HG03025 (cell line): ENCODE measurements around the gene ICAM2.

ENCODE experiments used
- ATAC-seq: cut with Tn5 transposase; IDR thresholded peaks from one replicate; pipeline ENCODE4 v1.9.1; 2021; ENCODE audit warnings: mild to moderate bottlenecking, moderate library complexity; ENCODE audit not compliant: unreplicated experiment, low FRiP score

Gene ICAM2

GRCh38 chr17:63998721-63999679, 21.4 kb downstream of the ICAM2 start:
- ATAC-seq, result no peak

- ATAC-seq, result peak; percentile 57
Measured at GRCh38 chr17:63998050-63998720, 22.2 kb downstream of the ICAM2 start, which contains the start of gene PRR29. PRR29 (plus strand) TSS chr17:63998351; CDS start chr17:63998365, 14 bp downstream.

DNA sequence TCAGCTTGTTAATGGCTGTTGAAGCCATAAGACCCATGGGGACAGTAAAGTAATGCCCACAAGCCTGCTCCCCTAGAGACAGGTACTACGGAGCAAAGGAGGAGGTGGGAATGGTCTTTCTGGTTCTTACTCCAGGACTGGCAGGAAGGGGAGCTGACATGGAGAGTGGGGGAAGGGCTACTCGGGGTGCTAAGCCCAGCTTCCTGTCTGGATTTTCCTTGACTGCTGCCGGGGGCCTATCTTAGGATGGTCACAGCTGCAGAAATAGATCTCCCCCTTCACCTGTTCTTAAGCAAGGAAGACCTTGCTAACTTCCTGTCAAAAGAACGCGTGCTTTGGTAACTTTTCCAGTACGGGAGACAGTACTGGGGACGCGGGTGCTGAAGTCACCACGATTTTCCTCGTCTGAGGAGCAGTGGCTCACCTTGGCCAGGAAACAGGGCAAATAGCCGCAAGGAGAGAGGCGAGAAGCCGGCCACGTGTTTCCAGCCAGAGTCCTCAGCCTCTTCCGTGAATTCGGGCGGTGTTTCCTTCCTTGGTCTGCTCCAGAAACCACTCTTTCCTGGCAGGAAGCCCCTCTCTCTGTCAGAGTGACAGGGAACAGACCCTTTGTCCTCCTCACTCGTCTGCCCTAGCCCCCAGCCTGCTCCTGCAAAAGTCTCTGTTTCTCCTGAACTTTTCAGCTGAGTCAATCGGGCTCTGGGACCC, 22.9 kb downstream of the ICAM2 start:
- no peak for ATAC-seq

- no peak for ATAC-seq
Measured at GRCh38 chr17:63996430-63997182, 23.8 kb downstream of the ICAM2 start.

GRCh38 chr17:63995626-63996025, 24.8 kb downstream of the ICAM2 start:
- ATAC-seq, result no peak

- ATAC-seq, result no peak
Measured at GRCh38 chr17:63993368-63993985, 27.0 kb downstream of the ICAM2 start.

DNA sequence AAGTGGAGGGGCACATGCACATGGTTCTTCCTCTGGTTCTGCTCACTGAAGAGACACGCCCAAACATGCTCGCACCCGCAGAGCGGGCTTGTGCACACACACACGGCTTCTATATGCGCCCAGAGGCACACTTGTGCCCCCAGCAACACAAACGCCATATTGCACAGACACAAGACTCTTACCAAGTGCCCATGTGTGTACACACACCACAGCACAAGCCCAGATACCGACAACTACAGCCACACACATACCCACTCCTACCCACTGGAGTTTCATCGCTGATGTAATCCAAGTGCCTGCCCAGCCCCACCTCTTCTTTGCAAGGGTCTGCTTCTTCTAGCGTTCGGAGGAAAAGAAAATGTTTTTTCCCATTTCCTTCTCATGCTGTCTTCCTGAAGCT, 28.8 kb downstream of the ICAM2 start:
- ATAC-seq, result no peak

DNA sequence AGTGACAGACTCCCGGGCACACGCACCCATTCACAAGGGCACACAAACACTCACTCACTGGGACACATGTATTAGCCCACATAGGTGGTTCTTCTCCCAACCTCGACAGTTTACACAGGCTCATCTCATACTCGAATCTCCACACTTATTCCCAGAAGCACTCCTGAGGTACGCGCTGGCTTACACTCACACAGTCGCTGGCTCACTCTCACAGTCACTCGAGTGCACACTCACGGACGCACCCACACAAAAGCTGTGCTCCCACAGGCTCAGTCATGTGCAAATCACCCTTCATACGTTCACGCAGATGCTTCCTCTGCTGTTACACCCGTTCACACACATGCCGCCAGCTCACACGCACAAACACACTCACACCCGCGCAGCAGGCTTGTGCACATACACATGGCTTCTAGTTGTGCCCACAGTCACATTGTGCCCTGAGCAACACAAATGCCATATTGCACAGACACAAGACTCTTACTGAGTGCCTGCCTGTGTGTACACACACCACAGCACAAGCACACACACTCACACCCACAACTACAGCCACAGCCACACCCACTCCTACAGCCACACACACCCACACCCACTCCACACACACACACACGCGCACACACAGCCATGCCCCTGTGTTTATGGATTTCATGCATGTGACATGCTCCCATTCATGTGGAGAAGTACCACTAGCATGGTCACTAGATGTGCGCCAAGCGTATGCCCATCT, 30.6 kb downstream of the ICAM2 start:
- ATAC-seq, result no peak

GRCh38 chr17:63988741-63989621, 31.5 kb downstream of the ICAM2 start:
- no peak for ATAC-seq

DNA sequence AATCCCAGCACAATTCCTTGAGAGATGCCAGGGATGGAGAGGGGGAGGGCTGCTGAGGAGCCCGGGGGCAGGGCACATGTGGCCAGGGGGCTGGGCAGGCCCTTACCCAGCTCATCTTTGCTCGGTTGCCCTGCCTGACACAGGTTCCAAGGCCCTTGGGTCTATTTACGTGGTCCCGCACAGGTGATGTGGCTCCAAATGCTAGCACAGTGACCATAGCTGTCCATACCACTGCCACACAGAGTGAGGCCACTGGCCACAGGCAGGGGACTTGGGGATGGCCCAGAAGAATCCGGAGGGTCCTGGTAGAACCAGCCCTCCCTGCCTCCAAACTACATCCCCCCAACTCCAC, 32.3 kb downstream of the ICAM2 start:
- ATAC-seq, result no peak

- no peak for ATAC-seq
Measured at GRCh38 chr17:63987221-63988126, 33.0 kb downstream of the ICAM2 start.

DNA sequence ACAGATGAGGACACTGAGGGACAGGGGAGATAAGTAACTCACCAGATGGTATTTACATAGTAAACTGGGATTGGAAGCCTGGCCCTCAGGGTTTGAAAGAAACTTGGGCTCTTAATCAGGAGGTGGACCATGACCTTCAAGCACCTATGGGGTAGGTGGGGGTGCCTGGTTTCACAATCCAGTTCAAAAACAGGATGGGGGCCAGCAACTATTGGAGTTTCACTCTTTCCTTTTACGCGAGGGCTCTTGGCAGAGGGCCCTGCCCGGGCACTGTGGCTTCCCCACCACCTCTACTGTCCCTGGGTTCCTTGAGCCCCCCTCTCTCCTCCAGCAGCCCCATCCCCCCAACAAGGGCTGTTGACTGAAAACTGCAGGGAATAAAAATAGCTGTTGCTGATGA, 33.6 kb downstream of the ICAM2 start:
- ATAC-seq, result no peak

GRCh38 chr17:63985387-63986140, 34.9 kb downstream of the ICAM2 start:
- no peak for ATAC-seq

DNA sequence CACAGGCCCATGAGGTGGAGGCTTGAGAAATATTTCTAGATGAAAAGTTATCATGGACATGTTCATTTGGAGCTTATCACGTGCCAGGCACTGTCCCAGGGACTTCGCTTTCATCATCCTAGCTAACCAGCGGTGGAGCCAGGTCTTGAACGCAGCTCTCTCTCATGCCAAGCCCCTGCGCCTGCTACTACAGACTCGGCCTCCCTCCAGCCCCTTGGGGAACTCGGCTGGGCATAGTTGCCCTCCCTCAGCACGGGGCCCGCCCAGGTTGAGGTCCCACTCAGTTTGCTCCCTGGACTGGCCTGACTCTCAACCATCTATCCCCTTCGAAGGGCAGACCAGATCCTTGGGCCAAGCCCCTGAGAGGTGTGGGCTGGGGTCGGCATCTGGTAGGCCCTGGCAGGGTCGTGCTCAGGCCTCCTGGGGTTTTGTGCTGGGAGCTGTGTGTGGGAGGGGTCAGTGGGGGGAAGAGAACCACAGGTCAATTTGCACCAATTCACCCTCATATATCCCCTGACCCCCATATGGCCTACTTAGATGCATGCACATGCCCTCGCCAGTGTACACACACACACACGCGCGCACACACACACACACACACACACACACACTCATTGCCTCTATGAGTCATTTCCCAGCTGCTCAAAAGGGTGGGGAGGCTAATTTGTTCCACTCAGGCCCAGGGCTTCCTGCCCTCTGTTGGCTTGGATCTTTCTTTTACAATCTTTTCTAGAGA, 35.6 kb downstream of the ICAM2 start:
- no peak for ATAC-seq

DNA sequence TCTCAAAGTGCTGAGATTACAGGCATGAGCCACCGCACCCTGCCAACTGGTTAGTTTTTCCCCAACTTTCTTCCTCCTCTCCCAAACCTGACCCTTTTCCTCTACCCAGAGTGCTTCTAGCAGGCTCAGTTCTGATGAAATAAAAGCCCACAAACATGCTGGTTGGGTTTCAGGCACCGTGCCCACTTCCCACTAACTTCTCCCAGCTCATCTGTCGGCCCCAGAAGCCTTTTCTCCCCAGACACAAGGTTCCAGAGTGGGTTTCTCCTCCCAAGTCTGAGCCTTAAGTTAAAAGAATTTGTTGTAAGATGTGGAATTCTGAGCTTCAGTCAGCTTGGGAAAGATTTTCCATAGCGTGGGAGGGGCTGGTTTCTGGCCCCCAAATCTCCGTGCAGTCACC, 36.2 kb downstream of the ICAM2 start:
- ATAC-seq, result no peak

GRCh38 chr17:63983320-63983719, 37.1 kb downstream of the ICAM2 start:
- ATAC-seq, result no peak
